HepG2 (cell line): ENCODE data around the gene ZNF865. TPM values are rescaled to one million over a fixed set of nuclear protein-coding genes. Genes with fewer than 3 reads are reported as not detected.

ENCODE experiments used
- CREM ChIP-seq, 2 experiments: sonication (generic) in 1 of 2; formaldehyde crosslinking in 1 of 2; IDR thresholded peaks; 2 replicates each; pipeline versions ENCODE4 v1.4.0 to v1.6.1; 2016 to 2020; ENCODE audit warnings: antibody characterized with exemption in 1 of 2, mild to moderate bottlenecking in 1 of 2, missing genetic modification reagents in 1 of 2
- FUBP1 ChIP-seq: sonication (generic); formaldehyde crosslinking; IDR thresholded peaks from 2 replicates; pipeline ENCODE4 v1.5.1; 2020; ENCODE audit warnings: missing genetic modification reagents, mild to moderate bottlenecking, borderline replicate concordance
- HOXA5 ChIP-seq: sonication (generic); formaldehyde crosslinking; IDR thresholded peaks from 2 replicates; pipeline ENCODE4 v1.4.0; 2020; ENCODE audit warnings: missing genetic modification reagents
- NR2C2 ChIP-seq: sonication (generic); formaldehyde crosslinking; IDR thresholded peaks from 2 replicates; pipeline ENCODE4 v1.4.0; 2020; ENCODE audit warnings: missing genetic modification reagents, mild to moderate bottlenecking, moderate library complexity, borderline replicate concordance
- PHF20 ChIP-seq: sonication (generic); formaldehyde crosslinking; IDR thresholded peaks from 2 replicates; pipeline ENCODE4 v1.5.0; 2020; ENCODE audit warnings: mild to moderate bottlenecking, missing genetic modification reagents
- PRMT3 ChIP-seq: sonication (generic); formaldehyde crosslinking; IDR thresholded peaks from 2 replicates; pipeline ENCODE4 v1.8.1; 2022; ENCODE audit warnings: low read depth, mild to moderate bottlenecking, moderate library complexity, missing genetic modification reagents, borderline replicate concordance
- SOX13 ChIP-seq, 3 experiments: fragments of 450-650 bp in 1 of 3; sonication (generic) in 1 of 3; formaldehyde crosslinking in 1 of 3; IDR thresholded peaks in 2 of 3; conservative IDR thresholded peaks in 1 of 3; 2 replicates each; pipeline versions ENCODE4 v1.5.0 to v1.6.1; 2016 to 2020; ENCODE audit warnings: antibody characterized with exemption in 1 of 3, mild to moderate bottlenecking in 1 of 3, missing compliant biosample characterization in 1 of 3, missing genetic modification reagents in 1 of 3, moderate library complexity in 1 of 3
- SP1 ChIP-seq, 2 experiments: fragments of 450-650 bp in 1 of 2; sonication (generic) in 1 of 2; formaldehyde crosslinking in 1 of 2; IDR thresholded peaks; 2 replicates each; pipeline versions ENCODE4 v1.4.0 to v1.6.1; 2016 to 2020; ENCODE audit warnings: missing genetic modification reagents in 1 of 2
- ZBTB7A ChIP-seq: sonication (generic); formaldehyde crosslinking; IDR thresholded peaks from 2 replicates; pipeline ENCODE4 v1.8.0; 2022; ENCODE audit warnings: mild to moderate bottlenecking, missing genetic modification reagents
- ZFP37 ChIP-seq: sonication (generic); formaldehyde crosslinking; IDR thresholded peaks from 2 replicates; pipeline ENCODE4 v1.4.0; 2020; ENCODE audit warnings: missing genetic modification reagents, borderline replicate concordance
- ZNF350 ChIP-seq: sonication (generic); formaldehyde crosslinking; IDR thresholded peaks from 2 replicates; pipeline ENCODE4 v1.4.0; 2020; ENCODE audit warnings: mild to moderate bottlenecking, low read depth, missing genetic modification reagents, borderline replicate concordance
- ZNF609 ChIP-seq: sonication (generic); formaldehyde crosslinking; IDR thresholded peaks from 2 replicates; pipeline ENCODE4 v1.4.0; 2020; ENCODE audit warnings: mild to moderate bottlenecking, missing genetic modification reagents, borderline replicate concordance
- polyA plus RNA-seq, 8 experiments: library from polyadenylated mRNA; depleted of rRNA in 3 of 8; stranded (reverse) in 7 of 8; unstranded in 1 of 8; fragments of >200 nt; fragmentation: Illumina TruSeq in 4 of 8; extraction: Trizol in 4 of 8; gene quantifications; 2 replicates each; pipeline versions ENCODE4 v1.2.1 to v1.2.3, GENCODE V29; 2011 to 2016; ENCODE audit warnings: low read depth in 4 of 8, missing spikeins in 1 of 8, mixed read lengths in 1 of 8; ENCODE audit not compliant: insufficient read depth in 1 of 8
- total RNA-seq, 5 experiments: library from RNA; depleted of rRNA; stranded (reverse); fragments of >200 nt; fragmentation: Illumina TruSeq; extraction: Trizol; gene quantifications; 2 replicates each; pipeline ENCODE4 v1.2.3, GENCODE V29; 2016; ENCODE audit warnings: low read depth in 1 of 5
- TF ChIP-seq, protein P1 (sequence below): sonication (generic); formaldehyde crosslinking; conservative IDR thresholded peaks from 2 replicates; pipeline ENCODE4 v1.8.0; 2022; ENCODE audit warnings: low read depth, missing genetic modification reagents

ZNF865 gene
- total and polyA plus RNA-seq, 2 of the 13 experiments (the other 11 are each of a cell fraction or from before 2014, with no cell fraction given): 0.93 to 1.0 TPM

DNA sequence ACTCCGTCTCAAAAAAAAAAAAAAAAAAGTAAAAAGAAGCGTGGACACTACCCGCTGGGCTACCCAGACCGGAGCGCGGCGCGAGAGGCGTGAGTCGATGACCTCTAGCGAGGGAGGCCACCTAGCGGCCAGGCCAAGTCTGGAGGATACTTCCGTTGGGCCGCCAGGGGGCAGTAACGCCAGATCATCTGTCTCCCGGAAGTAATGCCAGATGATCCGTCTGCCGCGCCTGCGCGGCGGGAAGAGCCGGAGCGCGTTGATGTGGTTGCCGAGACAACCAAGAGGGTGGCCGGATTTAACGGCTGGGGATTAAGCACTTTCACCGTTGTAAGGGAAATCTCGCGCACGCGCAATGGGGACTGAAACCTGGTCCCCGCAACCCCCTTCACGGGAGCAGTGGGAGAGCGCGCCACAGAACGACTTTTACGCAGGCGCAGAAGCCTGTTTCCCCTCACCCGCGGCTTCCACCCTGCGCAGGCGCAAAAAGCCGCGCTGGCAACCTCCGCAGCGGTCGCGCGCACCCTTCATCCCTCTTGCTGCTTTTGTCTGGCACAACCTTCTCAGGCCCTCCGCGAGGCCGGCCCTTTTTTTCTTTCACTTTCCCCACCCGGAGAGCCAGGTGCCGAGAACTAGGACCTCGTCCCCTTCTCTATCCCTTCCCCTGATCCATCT, 48.3 kb downstream of the ZNF865 start (continued):
- TF ChIP-seq CREM (IDR thresholded peaks at IDR 0.05) (peak; percentile 59; the same call in 1 of the 2 replicates), CREM (CRISPR knock-in tag; IDR thresholded peaks at IDR 0.05) (no peak), SOX13 (IDR thresholded peaks at IDR 0.05) (no peak), SOX13 (CRISPR knock-in tag; conservative IDR thresholded peaks at IDR 0.05 in 1 of 2, IDR thresholded peaks at IDR 0.05 in 1 of 2) (peak in 1 of 2 experiments; percentile 18; a peak in 1 of 4 replicates), FUBP1 (no peak), NR2C2 (CRISPR knock-in tag) (peak; percentile 90), ZBTB7A (CRISPR knock-in tag) (no peak), SP1 (IDR thresholded peaks at IDR 0.05) (no peak), SP1 (CRISPR knock-in tag; IDR thresholded peaks at IDR 0.05) (peak; percentile 72), ZNF609 (no peak), PHF20 (CRISPR knock-in tag) (peak; percentile 91), ZNF350 (peak; percentile 82), HOXA5 (CRISPR knock-in tag) (peak; percentile 47; the same call in 1 of the 2 replicates), PRMT3 (no peak), ZFP37 (CRISPR knock-in tag) (no peak)
- TF ChIP-seq, protein P1, sequence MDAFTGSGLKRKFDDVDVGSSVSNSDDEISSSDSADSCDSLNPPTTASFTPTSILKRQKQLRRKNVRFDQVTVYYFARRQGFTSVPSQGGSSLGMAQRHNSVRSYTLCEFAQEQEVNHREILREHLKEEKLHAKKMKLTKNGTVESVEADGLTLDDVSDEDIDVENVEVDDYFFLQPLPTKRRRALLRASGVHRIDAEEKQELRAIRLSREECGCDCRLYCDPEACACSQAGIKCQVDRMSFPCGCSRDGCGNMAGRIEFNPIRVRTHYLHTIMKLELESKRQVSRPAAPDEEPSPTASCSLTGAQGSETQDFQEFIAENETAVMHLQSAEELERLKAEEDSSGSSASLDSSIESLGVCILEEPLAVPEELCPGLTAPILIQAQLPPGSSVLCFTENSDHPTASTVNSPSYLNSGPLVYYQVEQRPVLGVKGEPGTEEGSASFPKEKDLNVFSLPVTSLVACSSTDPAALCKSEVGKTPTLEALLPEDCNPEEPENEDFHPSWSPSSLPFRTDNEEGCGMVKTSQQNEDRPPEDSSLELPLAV (CRISPR knock-in tag): no peak
